Measurements from ENCODE around the gene CRYBG2.
"Not testable (repeated sequence)": the region's sequence is repeated elsewhere in the genome, so short reads cannot be mapped to it uniquely, and the experiment has no call there.

CRYBG2 gene

GRCh38 chr1:26353976-26354820 lies at the start of gene CRYBG2:
TSS of gene CRYBG2 (minus strand) at chr1:26354130. CDS start at chr1:26346657, 7,473 bp downstream.
- no peak for DNase-seq (ENCODE audit: low read depth in 3 of 3)

DNA sequence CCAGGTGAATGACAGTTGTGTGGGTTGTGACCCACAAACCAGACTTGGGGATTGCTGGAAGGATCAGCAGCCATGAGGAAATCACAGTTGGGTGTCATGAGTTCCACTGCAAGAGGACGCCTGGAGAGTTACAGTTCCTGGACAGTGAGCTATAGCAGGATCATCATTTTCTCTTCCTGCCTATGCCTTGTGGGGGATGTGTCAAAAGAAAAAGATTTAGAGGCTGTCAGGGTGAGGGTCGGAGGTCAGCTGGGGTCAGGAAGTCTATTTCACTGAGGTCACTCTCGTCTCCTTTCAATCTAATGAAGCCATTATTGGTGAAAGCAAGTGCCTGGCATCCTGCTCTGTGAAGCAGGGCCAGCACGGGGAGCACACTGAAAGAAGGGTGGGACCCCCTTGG lies 49.7 kb upstream of the CRYBG2 start:
- DNase-seq (ENCODE audit: low read depth in 3 of 3), result no peak

- no peak for DNase-seq (ENCODE audit: low read depth in 3 of 3)
Observed at GRCh38 chr1:26401891-26402290, 48.0 kb upstream of the CRYBG2 start.

GRCh38 chr1:26399034-26399433 lies 45.1 kb upstream of the CRYBG2 start:
- no peak for DNase-seq (ENCODE audit: low read depth in 3 of 3)

GRCh38 chr1:26395754-26396153 lies 41.8 kb upstream of the CRYBG2 start:
- DNase-seq (ENCODE audit: low read depth in 3 of 3), result no peak

DNA sequence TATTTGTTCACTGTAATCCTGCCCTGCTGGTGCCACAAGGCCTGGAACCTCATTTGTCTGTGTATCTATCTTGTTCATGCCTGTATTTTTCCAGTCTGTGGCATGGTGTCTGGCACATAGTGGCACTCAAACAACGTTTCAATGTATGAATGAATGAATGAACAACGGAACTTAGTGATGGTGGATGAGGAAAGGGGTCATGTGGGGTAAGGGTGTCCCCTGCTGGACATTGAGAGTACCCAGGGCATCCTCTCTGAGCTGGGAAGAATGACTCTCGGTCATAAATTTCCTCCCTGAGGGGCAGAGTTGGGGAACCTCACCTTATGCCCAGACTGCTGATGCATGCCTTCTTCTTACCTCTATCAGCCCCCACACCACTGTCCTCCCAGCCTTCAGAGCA lies 37.5 kb upstream of the CRYBG2 start:
- DNase-seq (ENCODE audit: low read depth in 3 of 3), result no peak

DNA sequence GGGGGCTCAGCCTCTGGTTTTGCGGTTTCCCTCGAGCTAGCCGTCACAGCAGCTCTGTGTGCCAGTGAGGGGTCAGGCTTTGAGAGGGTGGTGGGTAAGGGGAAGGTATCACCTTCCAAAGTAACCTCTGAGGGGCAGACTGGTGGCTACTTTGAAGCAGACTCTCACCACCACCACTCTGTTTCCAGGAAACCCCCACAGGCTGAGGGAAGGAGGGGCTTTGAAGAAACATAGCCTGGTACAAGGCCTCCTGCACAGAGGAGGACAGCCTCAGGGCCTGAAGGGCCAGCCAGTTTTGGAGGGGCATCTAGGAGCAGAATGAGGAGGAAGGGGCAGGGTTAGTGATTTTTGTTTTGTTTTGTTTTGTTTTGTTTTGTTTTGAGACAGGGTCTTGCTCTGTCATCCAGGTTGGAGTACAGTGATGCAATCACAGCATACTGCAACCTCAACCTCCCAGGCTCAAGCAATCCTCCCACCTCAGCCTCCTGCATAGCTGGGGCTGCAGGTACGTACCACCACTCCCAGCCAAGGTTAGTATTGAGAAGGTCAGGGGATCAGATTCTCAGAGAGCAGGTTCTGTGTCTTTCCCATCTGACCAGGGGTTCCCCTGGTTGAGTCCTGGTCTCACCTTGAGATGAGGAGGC lies 35.8 kb upstream of the CRYBG2 start:
- DNase-seq (ENCODE audit: low read depth in 3 of 3), result no peak

- DNase-seq (ENCODE audit: low read depth in 3 of 3), result no peak
Observed at GRCh38 chr1:26388791-26389445, 35.0 kb upstream of the CRYBG2 start.

- DNase-seq (ENCODE audit: low read depth in 3 of 3), result no peak
Observed at GRCh38 chr1:26387447-26387846, 33.5 kb upstream of the CRYBG2 start.

- not testable (repeated sequence) for DNase-seq (ENCODE audit: low read depth in 3 of 3)
Observed at GRCh38 chr1:26385063-26385462, 31.1 kb upstream of the CRYBG2 start.

GRCh38 chr1:26384076-26384475 lies 30.1 kb upstream of the CRYBG2 start:
- DNase-seq (ENCODE audit: low read depth in 3 of 3), result no peak

- DNase-seq (ENCODE audit: low read depth in 3 of 3), result no peak
Observed at GRCh38 chr1:26378879-26379251, 24.9 kb upstream of the CRYBG2 start.

- DNase-seq (ENCODE audit: low read depth in 3 of 3), result peak in 2 of 3 donors; percentile 49 to 54
Observed at GRCh38 chr1:26378088-26378878, 24.4 kb upstream of the CRYBG2 start.

DNA sequence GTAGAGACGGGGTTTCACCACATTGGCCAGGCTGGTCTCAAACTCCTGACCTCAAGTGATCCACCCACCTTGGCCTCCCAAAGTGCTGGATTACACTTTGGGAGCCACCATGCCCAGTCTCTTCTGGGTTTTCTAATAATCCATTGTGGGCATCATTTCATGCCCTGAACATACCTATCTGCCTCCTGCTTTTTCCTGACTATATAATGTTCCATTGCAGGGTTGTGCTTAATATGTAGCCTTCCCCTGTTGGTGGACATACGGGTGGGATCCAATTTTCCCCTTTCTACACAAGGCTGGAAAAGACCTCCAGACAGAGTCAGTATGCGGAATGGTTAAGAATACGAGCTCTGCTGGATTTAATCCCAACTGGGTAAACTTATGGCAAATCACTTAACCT lies 22.1 kb upstream of the CRYBG2 start:
- DNase-seq (ENCODE audit: low read depth in 3 of 3), result no peak

DNA sequence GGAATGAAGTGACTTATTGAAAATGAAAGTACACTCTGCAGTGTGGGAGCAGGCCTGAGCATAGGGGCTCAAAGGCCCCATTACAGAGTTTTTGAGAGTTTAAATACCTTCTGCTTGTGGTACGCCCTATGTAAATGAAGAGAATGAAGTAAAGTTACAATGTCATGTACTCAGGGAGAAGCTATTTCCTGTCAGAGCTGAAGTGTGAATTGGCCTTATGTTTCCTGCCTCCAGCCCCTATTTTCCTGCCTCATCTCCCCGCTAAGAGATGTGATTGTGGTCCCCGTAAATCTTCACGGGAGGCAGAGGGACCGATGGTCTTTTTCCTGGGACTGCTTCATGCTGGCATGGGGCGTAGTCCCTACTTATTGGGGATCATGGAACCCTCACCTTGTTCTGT lies 21.2 kb upstream of the CRYBG2 start:
- no peak for DNase-seq (ENCODE audit: low read depth in 3 of 3)

- not testable (repeated sequence) for DNase-seq (ENCODE audit: low read depth in 3 of 3)
Observed at GRCh38 chr1:26374361-26374760, 20.4 kb upstream of the CRYBG2 start.

GRCh38 chr1:26373789-26374188 lies 19.9 kb upstream of the CRYBG2 start:
- DNase-seq (ENCODE audit: low read depth in 3 of 3), result no peak

DNA sequence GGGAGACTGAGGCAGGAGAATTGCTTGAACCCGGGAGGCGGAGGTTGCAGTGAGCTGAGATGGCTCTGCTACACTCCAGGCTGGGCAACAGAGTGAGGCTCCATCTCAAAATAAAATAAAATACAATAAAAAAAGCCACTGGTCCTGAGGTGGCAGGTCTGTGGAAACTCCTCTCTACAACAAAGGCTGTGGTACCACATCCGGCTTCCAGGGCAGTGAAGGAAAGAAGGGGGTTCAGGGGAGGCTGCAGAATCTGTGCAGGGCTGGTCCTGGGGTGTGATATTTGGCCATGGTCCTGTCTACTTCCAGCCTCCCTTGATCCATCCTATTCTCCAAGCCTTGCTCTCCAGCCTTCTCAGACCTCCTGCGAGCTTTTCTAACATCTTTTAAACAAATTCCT lies 19.4 kb upstream of the CRYBG2 start:
- DNase-seq (ENCODE audit: low read depth in 3 of 3), result no peak

GRCh38 chr1:26372611-26373010 lies 18.7 kb upstream of the CRYBG2 start, which contains the start of gene ZNF683:
TSS of gene ZNF683 (minus strand) at chr1:26372750. CDS start at chr1:26368571, 4,179 bp downstream.
- not testable (repeated sequence) for DNase-seq (ENCODE audit: low read depth in 3 of 3)

DNA sequence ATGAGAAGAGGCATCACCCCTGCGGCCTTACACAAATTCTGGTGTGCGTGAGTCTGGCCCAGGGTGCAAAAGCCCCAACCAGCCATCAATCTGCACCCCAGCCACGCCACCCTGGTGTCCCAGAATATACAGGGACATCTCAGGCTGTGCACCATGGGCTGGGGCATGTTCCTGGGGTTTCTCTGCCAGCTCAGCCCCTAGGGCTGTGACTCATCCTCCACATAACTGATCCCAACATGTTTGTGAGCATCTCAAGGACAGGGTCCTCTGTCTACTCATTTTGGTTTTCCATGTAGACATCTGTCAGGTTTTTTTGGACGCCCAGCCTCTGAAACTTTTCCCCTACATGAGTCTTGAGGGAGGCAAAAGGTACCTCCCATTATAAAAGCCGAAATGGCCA lies 18.1 kb upstream of the CRYBG2 start:
- no peak for DNase-seq (ENCODE audit: low read depth in 3 of 3)

- no peak for DNase-seq (ENCODE audit: low read depth in 3 of 3)
Observed at GRCh38 chr1:26370591-26371382, 16.9 kb upstream of the CRYBG2 start.
